Endothelial cell of umbilical vein (primary cell): ENCODE measurements around the gene DSCAML1. TPM values are rescaled to one million over a fixed set of nuclear protein-coding genes. Genes with fewer than 3 reads are reported as not detected.

Experiments
- BruUV-seq: library from RNA; stranded (reverse); fragments of 400-500 nt; replicated peaks from 2 replicates; lab custom pipeline; 2021; lab: Mats Ljungman, UMichigan
- CTCF ChIA-PET: fragments of 300-600, 350-600 bp; sonication (Branson Sonifier 250); formaldehyde crosslinking; loops from one replicate; lab custom pipeline; 2021; ENCODE audit warnings: antibody characterized with exemption, inconsistent platforms; lab: Charles Lee
- POLR2A ChIA-PET: fragments of 300-600, 350-600 bp; sonication (Branson Sonifier 250); formaldehyde crosslinking; loops from one replicate; lab custom pipeline; 2021; ENCODE audit warnings: antibody characterized with exemption, inconsistent platforms; lab: Charles Lee
- DNase-seq: peaks from one replicate; pipeline ENCODE4 v3.0.0-alpha.2; 2011; ENCODE audit warnings: low read depth, low spot score
- FAIRE-seq: peaks from 2 replicates; lab custom pipeline; 2011; peaks lifted over from hg19 to GRCh38; lab: Jason Lieb, UNC
- H2AFZ ChIP-seq: 2 replicates; pipeline ENCODE4 v1.6.0; 2012; ENCODE audit warnings: low read depth, low read length, control low read depth, inconsistent platforms
- H3K27ac ChIP-seq: 2 replicates; pipeline ENCODE4 v1.5.1; 2011; ENCODE audit warnings: low read depth, mild to moderate bottlenecking, control low read depth, low read length, moderate library complexity; ENCODE audit not compliant: insufficient read depth
- H3K27me3 ChIP-seq, 2 experiments: 2 replicates each; pipeline versions ENCODE4 v1.6.0 to v1.6.1; 2011; ENCODE audit warnings: low read length in 2 of 2, mixed read lengths in 1 of 2; ENCODE audit not compliant: control insufficient read depth in 2 of 2, insufficient read depth in 2 of 2
- H3K36me3 ChIP-seq, 2 experiments: 2 replicates in 1 of 2; 3 replicates in 1 of 2; pipeline ENCODE4 v1.5.1; 2011; ENCODE audit warnings: low read length in 2 of 2, mild to moderate bottlenecking in 1 of 2, moderate library complexity in 1 of 2; ENCODE audit not compliant: control insufficient read depth in 2 of 2, insufficient read depth in 2 of 2; ENCODE audit errors: extremely low read depth in 1 of 2
- H3K4me1 ChIP-seq: 3 replicates; pipeline ENCODE4 v1.5.1; 2011; ENCODE audit warnings: mild to moderate bottlenecking, low read length; ENCODE audit not compliant: control insufficient read depth, insufficient read depth; ENCODE audit errors: extremely low read depth
- H3K4me2 ChIP-seq: 2 replicates; pipeline ENCODE4 v1.6.1; 2011; ENCODE audit warnings: low read length, control low read depth, mixed read lengths; ENCODE audit not compliant: insufficient read depth
- H3K4me3 ChIP-seq, 3 experiments: fragments of 200-600 bp in 1 of 3; sonication (generic), shearing (Covaris generic) in 1 of 3; replicated peaks in 1 of 3; 2 replicates each; pipeline ENCODE4 v1.5.1; 2011 to 2016; ENCODE audit warnings: control low read depth in 3 of 3, low read length in 3 of 3, mild to moderate bottlenecking in 2 of 3, inconsistent platforms in 1 of 3, low read depth in 1 of 3, moderate library complexity in 1 of 3; ENCODE audit not compliant: insufficient read depth in 1 of 3
- H3K79me2 ChIP-seq: 2 replicates; pipeline ENCODE4 v1.6.0; 2012; ENCODE audit warnings: low read length, inconsistent platforms; ENCODE audit not compliant: control insufficient read depth, insufficient read depth
- H3K9ac ChIP-seq: replicated peaks from 2 replicates; pipeline ENCODE3; 2011; ENCODE audit warnings: low read length, control low read depth; ENCODE audit not compliant: insufficient read depth; ENCODE audit errors: extremely low read depth
- H3K9me1 ChIP-seq: replicated peaks from 3 replicates; pipeline ENCODE4 v1.6.0; 2011; ENCODE audit warnings: mild to moderate bottlenecking, low read length; ENCODE audit not compliant: control insufficient read depth, insufficient read depth; ENCODE audit errors: extremely low read depth
- H3K9me3 ChIP-seq: replicated peaks from 2 replicates; pipeline ENCODE4 v1.5.1; 2012; ENCODE audit warnings: low read length, inconsistent platforms; ENCODE audit not compliant: control insufficient read depth, insufficient read depth
- H4K20me1 ChIP-seq: replicated peaks from 2 replicates; pipeline ENCODE3; 2011; ENCODE audit warnings: mild to moderate bottlenecking, low read length; ENCODE audit not compliant: control insufficient read depth, insufficient read depth; ENCODE audit errors: extremely low read depth
- CTCF ChIP-seq, 2 donors: IDR thresholded peaks; 1 replicate in 1 of 2; 2 replicates in 1 of 2; pipeline ENCODE4 v1.5.1; 2011; ENCODE audit warnings: low read length in 2 of 2, mild to moderate bottlenecking in 2 of 2, moderate library complexity in 2 of 2, control low read depth in 1 of 2, inconsistent platforms in 1 of 2, low read depth in 1 of 2; ENCODE audit not compliant: insufficient read depth in 1 of 2; ENCODE audit errors: extremely low read depth in 1 of 2
- EZH2 ChIP-seq: IDR thresholded peaks from 2 replicates; pipeline ENCODE4 v1.6.1; 2012; ENCODE audit warnings: borderline replicate concordance, low read depth, mild to moderate bottlenecking, moderate library complexity, low read length, inconsistent platforms; ENCODE audit not compliant: severe bottlenecking
- FOS ChIP-seq: IDR thresholded peaks from 2 replicates; pipeline ENCODE4 v1.6.1; 2011; ENCODE audit warnings: mild to moderate bottlenecking, low read length, moderate library complexity, borderline replicate concordance; ENCODE audit not compliant: insufficient read depth
- GATA2 ChIP-seq: IDR thresholded peaks from 2 replicates; pipeline ENCODE4 v1.7.0; 2011; ENCODE audit warnings: low read depth, mild to moderate bottlenecking, moderate library complexity, mixed read lengths, low read length; ENCODE audit not compliant: insufficient read length, insufficient read depth
- JUN ChIP-seq: IDR thresholded peaks from 2 replicates; pipeline ENCODE4 v1.6.1; 2011; ENCODE audit warnings: borderline replicate concordance, low read depth; ENCODE audit not compliant: insufficient read length, insufficient read depth
- MAX ChIP-seq: IDR thresholded peaks from 2 replicates; pipeline ENCODE4 v1.6.1; 2011; ENCODE audit not compliant: insufficient read depth, insufficient read length
- MYC ChIP-seq: IDR thresholded peaks from one replicate; pipeline ENCODE4 v1.6.1; 2011; ENCODE audit warnings: mild to moderate bottlenecking, low read depth, low read length
- POLR2A ChIP-seq: IDR thresholded peaks from 2 replicates; pipeline ENCODE4 v1.6.1; 2012; ENCODE audit warnings: low read depth, mild to moderate bottlenecking, control low read depth, low read length
- POLR2AphosphoS5 ChIP-seq: IDR thresholded peaks from 2 replicates; pipeline ENCODE4 v1.6.1; 2012; ENCODE audit warnings: low read depth, mild to moderate bottlenecking, control low read depth, low read length, moderate library complexity; ENCODE audit not compliant: insufficient read depth
- dilution Hi-C: fragments of 300-500 bp; cut with MboI; formaldehyde crosslinking; loops from one replicate; pipeline ENCODE4 v1.15.0; 2019; ENCODE audit warnings: low sequenced_read_pairs; ENCODE audit not compliant: extremely low pct_ligation_motif_present
- intact Hi-C: fragments of 100-400 bp; cut with micrococcal nuclease; formaldehyde crosslinking; loops from one replicate; pipeline ENCODE4 v1.10.0; 2022
- polyA plus RNA-seq, 4 experiments: library from polyadenylated mRNA; depleted of rRNA in 3 of 4; stranded (reverse) in 3 of 4; unstranded in 1 of 4; fragments of >200 nt; gene quantifications; 2 replicates each; pipeline versions ENCODE4 v1.2.1 to v1.2.3, GENCODE V29; 2011 to 2012; ENCODE audit warnings: missing spikeins in 1 of 4
- total RNA-seq: library from RNA; stranded (reverse); gene quantifications from 2 replicates; pipeline ENCODE4 v1.2.3, GENCODE V29; 2021

DSCAML1 gene
- total and polyA plus RNA-seq, 2 donors (not counting 3 experiments of a cell fraction or from before 2014, with no cell fraction given): not detected

GRCh38 chr11:117828611-117829368 is 31.8 kb upstream of the DSCAML1 start:
- no peak for FAIRE-seq
- Histone ChIP-seq H3K79me2 (no peaks in the 10 kb centered on the region), H3K27me3 (no peaks in the 10 kb centered on the region), H3K4me2 (no peak overlapping the region), H3K36me3 (no peaks in the 10 kb centered on the region), H3K27ac (peak overlapping the region; percentile 2), H3K9me1 (no peaks in the 10 kb centered on the region), H2AFZ (peak overlapping the region; percentile 45), H3K4me1 (peaks cover 28% of the 10 kb centered on the region), H3K9me3 (no peaks in the 10 kb centered on the region), H3K4me3 (no peak overlapping the region), H3K9ac (no peak overlapping the region), H4K20me1 (no peaks in the 10 kb centered on the region)
- DNase-seq: peak; percentile 54
- intact Hi-C loops (no loop called here), dilution Hi-C loops (no loop called here)
- CTCF ChIA-PET: interaction anchor here (0.6 to 3.7 kb wide), 6 partner anchors 10 to 224 kb away, joined by 3 to 34 read pairs (median 6); no protein-coding TSS in a partner anchor
- POLR2A ChIA-PET: no interaction called here
- TF ChIP-seq CTCF (IDR thresholded peaks at IDR 0.05; ENCODE audit: extremely low read depth in 1 of 2, insufficient read depth in 1 of 2, low read depth in 1 of 2, low read length in 2 of 2): no peak
- TF ChIP-seq POLR2AphosphoS5: no peak
- TF ChIP-seq MAX: no peak
- TF ChIP-seq GATA2: no peak
- peak; percentile 56 for TF ChIP-seq JUN
- no peak for TF ChIP-seq MYC
- TF ChIP-seq EZH2: no peak
- TF ChIP-seq FOS: peak; percentile 93
- no peak for TF ChIP-seq POLR2A
- no TSS peak for BruUV-seq
